Stimulated activated CD8-positive, alpha-beta memory T cell treated with anti-CD3 and anti-CD28 coated beads, Interleukin-7, amount 100 ng/mL, for 4 hours (primary cell): ENCODE measurements around the gene CIAO3.
"Not testable (repeated sequence)": the region's sequence is repeated elsewhere in the genome, so short reads cannot be mapped to it uniquely, and the experiment has no call there.

Experiments used
- DNase-seq, 2 donors: peaks; one replicate each; pipeline ENCODE4 v3.0.0-alpha.2; 2020; ENCODE audit warnings: low read depth in 2 of 2

CIAO3 gene

DNA sequence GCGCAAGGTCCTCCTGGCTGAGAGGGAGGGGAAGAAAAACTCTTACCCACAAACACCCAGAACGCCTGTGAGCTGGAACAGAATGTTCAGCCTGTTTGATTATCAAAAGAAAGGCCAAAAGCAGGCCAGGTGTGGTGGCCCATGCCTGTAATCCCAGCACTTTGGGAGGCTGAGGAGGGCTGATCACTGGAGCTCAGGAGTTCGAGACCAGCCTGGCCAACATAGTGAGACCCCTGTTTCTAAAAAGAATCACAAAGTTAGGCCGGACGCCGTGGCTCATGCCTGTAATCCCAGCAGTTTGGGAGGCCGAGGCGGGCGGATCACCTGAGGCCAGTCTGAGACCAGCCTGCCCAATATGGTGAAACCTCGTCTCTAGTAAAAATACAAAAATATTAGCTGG lies 35.5 kb upstream of the CIAO3 start:
- DNase-seq = not testable (repeated sequence)

DNA sequence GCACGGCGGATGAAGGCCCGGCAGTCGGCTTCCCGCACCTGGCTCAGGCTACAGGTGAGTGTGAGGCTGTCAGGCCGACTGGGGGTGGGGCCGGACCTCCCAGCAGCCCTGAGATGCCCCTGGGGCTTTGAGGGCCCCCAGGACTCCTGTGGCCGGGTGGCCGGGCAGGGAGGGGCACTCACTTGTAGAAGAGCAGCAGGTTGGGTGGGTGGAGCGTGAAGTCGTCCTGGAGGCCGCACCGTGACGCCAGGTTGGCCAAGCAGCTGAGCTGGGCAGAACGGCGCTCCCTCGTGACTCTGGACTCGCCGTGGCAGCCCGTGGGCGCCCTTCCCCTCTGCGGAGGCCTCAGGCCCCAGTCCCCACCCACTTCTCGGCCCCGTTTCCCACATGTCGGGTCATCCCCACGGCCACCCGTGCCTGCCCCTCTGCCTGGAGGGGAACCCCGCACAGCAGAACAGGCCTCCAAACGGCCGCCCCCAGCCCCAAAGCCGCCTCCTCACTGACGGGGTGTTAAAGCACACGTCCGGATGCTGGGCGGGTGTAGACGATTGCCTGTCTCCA lies 34.5 kb upstream of the CIAO3 start:
- no peak for DNase-seq

DNA sequence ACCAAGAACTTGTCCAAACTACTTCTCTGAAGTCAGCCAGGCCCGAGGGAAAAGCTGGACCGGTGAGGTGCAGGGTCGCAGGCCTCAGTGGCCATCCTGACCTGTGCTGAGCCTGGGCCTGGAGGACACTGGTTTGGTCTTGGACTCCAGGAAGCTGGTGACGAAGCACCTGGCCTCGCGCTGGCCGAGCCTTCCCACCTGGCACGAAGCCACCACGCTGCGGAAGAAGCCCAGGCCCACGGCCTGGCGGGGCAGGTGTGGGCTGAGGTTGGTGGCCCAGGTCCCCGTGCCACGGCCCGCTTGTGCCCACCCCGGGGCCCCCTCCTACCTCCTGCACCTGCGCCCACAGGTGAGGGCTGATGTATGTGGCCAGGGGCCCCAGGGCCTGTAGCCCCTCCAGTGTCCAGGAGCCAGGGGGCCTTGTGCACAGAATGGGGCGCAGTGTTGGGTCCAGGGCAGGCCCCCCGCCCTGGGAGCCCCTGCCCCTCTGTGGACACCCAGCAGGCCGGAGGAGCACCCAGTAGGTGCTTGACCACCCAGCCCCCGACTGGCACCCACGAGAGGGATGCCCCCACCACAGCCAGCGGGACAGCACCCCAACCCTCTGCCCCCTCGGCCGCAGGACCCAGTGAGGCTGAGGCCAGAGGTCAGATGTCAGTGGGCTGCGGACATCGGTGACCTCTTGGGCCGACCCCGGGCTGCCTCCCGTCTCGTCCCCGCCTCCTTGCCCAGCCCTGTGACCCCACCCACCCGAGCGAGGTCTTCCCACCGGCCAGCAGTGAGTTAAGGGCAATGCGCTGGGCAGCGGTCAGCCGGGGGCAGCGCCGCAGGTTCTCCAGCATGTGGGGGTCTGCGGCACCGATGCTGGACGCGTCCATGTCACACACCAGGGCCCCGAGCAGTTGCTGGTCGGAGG lies 33.5 kb upstream of the CIAO3 start:
- no peak for DNase-seq

DNA sequence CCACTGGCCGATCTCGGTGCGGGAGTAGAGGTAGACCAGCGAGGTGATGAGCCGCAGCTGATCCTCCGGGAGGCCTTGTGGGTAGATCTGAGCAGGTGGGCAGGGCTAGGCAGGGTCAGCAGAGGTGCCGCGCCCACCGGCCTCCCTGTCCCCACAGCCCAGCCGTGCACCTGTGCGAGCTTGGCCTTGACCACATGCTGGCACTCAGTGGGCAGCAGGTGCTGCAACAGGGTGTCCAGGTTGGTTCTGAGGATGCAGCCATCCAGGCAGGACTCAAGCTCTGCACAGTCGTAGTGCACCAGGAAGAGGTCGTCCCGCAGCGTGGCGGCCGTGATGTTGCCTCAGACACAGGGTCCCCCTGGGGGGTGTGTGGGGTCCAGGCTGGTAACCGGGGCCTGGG lies 32.2 kb upstream of the CIAO3 start:
- no peak for DNase-seq

DNA sequence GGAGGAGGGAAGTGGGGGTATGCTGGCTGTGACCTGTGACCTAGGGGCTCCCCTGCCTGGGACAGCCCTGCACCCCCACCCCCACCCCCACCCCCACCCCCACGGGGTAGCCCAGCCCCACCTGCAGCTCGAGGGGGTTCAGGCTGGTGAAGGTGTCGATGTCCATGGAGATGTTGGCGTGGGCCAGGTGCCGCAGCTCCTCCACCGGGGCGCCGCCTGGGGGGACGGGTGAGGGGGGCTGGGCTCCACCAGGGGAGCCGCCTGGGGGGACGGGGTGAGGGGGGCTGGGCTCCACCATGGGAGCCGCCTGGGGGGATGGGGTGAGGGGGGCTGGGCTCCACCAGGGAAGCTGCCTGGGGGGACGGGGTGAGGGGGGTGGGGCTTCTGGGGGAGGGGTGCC lies 29.6 kb upstream of the CIAO3 start:
- DNase-seq = no peak

DNA sequence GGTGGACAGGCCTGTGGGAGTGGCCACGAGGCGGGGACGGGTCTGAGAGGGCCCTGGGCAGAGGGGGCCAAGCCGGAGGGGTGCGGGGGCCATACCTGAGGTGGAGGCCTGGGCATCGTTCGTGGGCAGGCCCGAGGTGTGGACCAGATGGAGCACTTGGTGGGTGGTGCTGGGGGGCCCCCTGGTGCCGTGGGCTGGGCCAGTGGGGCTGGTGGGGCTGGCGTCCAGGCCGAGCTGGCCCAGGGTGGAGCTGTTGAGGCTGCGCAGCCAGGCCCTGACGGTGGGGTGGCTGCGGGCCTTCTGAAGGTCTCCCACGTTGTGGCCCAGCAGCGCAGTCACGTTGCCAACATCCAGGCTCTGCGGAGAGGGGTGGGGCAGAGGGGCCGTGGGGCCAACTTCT lies 29.1 kb upstream of the CIAO3 start:
- no peak for DNase-seq

DNA sequence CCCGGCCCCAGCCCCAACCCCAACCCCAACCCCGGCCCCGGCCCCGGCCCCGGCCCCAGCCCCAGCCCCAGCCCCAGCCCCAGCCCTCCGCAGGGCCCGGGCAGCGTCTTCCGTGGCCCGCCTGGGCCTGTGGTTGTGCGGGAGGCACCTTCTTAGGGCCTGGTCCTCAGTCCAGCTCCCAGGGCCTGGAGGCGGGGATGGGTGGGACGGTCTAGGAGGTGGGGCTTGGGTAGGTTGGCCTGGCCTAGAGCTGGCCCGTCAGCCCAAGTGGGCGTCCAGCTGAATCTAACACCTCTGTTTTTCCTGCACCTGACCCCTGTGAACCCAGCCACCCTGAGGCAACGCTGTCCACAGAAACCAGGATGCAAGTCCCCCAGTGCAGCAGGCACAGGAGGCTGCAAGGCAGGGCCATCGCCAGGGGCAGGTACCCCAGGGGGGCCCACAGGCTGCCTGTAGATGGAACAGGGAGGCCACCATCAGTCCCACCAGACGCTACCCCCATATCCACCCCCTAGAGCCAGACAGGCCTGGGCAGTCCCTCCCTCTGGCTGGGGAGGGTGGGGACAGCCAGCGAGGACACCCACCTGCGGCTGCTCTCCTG lies 28.5 kb upstream of the CIAO3 start:
- no peak for DNase-seq

DNA sequence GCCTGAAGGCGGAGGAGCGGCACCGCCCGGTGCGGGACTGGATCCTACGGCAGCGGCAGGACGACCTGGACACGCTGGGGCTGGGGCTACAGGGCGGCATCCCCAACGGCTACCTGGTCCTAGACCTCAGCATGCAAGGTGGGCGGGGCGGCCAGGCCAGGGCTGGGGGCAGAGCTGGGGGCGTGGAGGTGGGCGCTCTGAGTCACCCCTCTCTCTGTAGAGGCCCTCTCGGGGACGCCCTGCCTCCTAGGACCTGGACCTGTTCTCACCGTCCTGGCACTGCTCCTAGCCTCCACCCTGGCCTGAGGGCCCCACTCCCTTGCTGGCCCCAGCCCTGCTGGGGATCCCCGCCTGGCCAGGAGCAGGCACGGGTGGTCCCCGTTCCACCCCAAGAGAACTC lies 27.6 kb upstream of the CIAO3 start:
- no peak for DNase-seq

DNA sequence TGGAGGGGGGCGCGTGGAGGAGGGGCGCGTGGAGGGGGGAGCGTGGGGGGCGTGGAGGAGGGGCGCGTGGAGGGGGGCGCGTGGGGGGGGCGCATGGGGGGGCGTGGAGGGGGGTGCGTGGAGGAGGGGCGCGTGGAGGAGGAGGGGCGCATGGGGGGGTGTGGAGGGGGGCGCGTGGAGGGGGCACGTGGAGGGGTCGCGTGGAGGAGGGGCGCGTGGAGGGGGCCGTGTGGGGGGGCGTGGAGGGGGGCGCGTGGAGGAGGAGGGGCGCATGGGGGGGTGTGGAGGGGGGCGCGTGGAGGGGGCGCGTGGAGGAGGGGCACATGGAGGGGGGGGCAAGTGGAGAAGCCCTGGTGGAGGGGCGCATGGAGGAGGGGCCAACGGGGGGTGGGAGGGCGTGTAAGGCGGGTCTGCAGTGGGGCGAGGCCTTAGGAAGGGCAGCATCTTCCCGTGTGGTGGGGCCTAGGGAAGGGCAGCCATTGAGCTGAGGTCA lies 27.0 kb upstream of the CIAO3 start:
- no peak for DNase-seq

DNA sequence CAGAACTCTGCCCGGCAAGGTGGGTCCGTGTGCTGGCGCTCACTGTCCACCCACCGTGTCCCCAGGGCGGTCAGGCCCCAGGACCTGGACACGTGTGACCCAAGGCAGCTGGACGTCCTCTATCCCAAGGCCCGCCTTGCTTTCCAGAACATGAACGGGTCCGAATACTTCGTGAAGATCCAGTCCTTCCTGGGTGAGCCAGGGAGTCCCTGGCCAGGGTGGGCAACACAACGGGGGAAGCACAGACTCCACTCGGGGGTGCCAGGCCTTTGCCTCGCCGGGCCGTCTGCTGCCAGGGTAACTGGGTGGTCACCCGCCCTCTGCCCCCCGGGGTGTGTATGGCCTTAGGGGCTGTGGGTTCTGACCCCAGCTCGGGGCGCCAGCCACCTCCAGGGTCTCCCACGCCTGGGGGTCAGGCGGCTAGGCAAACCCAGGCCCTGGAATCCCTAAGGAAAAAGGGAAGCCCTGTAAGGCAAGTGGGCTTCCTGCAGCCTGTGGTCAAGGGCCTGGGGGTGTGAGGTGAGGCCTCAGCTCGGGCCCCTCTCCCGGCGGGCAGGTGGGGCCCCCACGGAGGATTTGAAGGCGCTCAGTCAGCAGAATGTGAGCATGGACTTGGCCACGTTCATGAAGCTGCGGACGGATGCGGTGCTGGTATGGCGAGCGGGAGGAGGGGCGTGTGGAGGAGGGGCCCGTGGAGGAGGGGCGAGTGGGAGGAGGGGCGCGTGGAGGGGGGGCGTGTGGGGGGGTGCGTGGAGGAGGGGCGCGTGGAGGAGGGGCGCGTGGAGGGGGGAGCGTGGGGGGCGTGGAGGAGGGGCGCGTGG lies 26.2 kb upstream of the CIAO3 start:
- DNase-seq = no peak

DNA sequence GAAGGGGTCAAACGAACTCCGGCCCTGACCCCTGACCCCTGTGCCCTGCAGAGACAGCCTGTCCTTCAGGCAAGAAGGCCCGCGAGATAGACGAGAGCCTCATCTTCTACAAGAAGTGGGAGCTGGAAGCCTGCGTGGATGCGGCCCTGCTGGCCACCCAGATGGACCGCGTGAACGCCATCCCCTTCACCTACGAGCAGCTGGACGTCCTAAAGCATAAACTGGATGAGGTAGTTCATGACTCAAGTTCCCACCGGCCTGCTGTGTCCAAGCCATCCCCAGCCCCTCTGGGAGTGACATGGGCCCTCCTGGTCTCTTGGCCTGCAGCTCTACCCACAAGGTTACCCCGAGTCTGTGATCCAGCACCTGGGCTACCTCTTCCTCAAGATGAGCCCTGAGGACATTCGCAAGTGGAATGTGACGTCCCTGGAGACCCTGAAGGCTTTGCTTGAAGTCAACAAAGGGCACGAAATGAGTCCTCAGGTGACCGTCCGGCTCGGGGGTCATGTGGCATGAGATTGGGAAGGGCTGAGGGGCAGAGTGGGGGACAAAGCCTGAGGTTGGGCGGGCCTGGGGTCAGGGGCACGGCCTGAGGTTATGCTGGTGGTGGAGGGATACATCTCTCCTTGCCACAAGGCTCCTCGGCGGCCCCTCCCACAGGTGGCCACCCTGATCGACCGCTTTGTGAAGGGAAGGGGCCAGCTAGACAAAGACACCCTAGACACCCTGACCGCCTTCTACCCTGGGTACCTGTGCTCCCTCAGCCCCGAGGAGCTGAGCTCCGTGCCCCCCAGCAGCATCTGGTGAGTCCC lies 25.4 kb upstream of the CIAO3 start:
- DNase-seq = no peak

DNA sequence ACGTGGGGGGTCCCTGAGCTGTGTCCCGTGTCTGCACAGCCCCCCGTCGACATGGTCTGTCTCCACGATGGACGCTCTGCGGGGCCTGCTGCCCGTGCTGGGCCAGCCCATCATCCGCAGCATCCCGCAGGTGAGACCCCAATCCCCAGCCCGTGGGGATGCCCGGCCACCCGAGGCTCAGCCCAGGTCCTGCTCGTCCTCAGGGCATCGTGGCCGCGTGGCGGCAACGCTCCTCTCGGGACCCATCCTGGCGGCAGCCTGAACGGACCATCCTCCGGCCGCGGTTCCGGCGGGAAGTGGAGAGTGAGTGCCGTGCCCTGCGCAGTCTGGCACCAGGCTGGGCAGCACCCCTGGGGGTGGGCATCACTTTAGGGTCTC lies 24.7 kb upstream of the CIAO3 start:
- DNase-seq = no peak

DNA sequence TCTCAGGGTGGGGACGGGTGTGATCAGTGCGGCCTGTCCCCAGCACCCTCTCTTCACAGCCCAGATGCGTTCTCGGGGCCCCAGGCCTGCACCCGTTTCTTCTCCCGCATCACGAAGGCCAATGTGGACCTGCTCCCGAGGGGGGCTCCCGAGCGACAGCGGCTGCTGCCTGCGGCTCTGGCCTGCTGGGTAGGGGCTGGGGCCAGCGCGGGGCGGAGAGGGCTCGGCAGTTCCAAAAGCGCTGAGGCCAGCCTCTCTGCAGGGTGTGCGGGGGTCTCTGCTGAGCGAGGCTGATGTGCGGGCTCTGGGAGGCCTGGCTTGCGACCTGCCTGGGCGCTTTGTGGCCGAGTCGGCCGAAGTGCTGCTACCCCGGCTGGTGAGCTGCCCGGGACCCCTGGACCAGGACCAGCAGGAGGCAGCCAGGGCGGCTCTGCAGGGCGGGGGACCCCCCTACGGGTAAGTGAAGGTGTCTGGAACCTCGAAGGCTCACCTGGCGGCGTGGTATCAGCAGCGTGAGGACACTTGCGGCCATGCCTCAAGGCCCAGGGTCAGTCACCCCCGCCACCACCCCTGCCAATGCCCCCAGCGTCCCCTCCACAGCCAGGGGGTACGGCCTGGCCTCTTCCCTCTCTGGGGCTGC lies 24.2 kb upstream of the CIAO3 start:
- DNase-seq = no peak

DNA sequence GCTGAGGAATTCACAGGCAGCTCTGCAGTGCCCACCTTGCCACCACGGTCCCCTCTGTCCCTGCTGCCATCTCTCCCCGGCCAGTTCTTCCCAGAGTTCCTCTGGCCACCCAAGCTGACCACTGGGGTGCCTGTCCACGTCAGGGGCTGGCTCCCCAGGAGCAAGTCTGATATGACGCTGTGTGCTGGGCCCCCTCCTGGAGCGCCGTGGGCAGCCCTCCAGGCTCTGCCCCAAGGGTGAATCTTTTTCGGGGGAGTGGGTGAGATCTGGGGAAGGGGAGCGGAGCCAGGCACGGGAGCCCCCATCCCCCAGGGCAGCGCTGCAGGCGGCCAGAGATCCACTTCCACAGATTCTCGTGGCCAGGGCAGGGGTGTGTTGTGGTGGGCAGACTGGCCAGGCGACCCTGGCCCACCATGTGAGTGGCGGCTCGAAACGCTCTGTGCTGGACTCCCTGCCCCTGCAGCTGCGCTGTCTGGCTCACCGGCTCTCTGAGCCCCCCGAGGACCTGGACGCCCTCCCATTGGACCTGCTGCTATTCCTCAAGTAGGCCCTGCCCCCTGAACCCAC lies 23.5 kb upstream of the CIAO3 start:
- DNase-seq = no peak

DNA sequence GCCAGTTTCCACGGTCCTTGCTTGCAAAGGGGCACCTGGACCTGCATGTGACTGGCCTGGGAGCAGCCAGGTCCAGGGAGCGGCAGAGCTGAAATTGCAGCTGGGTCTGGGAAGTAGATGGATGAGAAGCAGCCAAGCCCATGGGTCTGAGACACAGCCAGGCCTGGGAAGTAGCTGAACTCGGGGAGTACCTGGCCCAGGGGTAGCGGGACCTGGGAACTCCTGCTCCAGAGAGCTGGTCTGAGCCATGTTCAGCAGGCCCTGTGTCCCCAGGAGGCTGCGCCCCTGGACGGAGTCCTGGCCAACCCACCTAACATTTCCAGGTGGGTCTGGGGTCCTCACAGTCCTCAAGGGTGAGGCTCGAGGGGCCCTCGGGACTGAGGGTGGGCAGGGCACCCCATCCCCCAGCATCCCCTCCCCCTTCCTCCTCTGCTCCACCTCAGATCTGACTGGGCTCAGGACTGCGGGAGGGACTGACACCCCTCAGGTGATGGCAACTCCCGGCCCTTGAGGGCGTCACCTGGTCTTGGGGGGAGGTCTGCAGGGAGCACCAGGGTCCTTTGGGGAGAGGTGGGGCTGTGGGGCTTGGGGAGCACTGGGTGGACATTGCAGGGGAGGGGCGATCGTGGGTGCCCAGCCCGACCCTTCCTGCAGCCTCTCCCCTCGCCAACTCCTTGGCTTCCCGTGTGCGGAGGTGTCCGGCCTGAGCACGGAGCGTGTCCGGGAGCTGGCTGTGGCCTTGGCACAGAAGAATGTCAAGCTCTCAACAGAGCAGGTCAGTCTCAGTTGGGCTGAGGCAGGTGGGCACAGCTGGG lies 22.8 kb upstream of the CIAO3 start:
- DNase-seq = no peak

DNA sequence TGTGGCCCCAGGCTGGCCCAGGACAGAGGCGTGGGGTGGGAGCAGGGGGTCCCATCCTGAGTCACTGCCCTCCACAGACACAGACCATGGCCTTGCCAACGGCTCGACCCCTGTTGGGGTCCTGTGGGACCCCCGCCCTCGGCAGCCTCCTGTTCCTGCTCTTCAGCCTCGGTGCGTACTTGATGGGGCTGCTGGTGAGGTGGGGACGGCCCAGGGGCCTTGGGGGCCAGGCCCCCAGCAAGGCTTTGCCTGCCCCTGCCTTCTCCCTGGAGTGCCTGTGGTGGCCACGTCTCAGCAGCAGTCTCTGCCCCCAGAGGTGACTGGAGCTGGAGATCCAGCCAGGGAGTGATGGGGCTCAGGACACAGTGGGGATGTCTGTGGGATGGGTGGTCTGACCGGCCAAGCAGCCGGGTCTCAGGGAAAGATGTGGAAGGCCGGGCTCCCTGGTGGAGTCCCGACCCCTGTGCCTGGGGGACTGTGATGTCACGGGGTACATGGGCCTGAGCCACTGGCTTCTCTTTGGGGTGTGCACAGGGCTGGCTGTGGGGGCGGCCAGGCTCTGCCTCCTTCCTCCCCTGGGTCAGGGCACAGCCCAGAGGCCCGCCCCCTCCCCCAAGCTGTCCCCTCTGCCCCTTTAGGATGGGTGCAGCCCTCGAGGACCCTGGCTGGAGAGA lies 21.9 kb upstream of the CIAO3 start:
- no peak for DNase-seq

DNA sequence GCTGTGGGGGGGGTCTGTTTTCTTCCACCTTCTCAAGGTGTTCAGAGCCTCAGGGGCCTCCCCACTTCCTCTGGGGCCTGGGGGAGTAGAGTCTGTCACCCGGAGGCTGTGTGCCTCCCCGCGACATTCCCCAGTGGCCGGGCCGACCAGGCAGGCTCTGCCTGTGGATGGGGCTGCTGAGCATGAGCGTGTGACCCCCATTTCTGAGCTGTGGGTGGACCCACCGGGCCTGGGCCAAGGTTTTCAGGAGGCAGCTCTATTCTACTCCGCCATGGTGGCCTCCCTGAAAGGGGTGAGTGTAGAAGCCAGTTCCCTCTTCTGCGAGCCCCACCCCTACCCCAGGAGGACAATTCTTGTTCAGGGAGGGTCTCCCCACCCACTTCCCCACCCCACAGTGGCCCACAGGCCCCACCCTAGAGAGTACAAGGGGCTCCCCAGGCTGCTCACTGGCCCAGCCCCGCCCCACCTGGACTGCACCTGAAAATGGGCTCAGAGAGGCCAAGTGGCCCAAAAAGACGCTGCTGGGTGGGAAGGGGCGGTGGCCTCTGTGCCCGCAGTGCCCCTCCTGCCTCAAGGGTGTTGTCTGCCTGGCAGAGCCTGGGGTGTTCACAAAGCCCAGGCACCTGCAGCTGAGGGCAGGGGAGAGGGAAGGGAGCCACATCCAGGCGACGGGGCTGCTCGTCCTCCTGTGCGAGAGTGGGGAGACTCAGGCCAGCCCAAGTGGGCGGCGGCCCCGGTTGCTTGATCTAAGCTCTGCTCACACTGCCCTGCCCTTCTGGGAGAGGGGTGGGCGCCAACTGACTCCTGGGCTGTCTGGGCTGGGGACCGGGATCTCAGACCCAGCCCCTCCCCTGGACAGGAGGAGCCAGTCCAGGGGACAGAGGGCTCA lies 21.1 kb upstream of the CIAO3 start:
- DNase-seq = no peak
